Gastroesophageal sphincter (tissue), 3 donors: ENCODE results near the gene CENPM.
"Not testable (repeated sequence)": the region's sequence is repeated elsewhere in the genome, so short reads cannot be mapped to it uniquely, and the experiment has no call there.

Source experiments
- POLR2A ChIP-seq, 2 donors: fragments of 450-650 bp; IDR thresholded peaks; one replicate each; pipeline ENCODE4 v1.6.1; 2017; ENCODE audit warnings: antibody characterized with exemption in 2 of 2, mild to moderate bottlenecking in 2 of 2, moderate library complexity in 1 of 2
- TF ChIP-seq, protein P1 (sequence below), 4 experiments: fragments of 200-600 bp in 2 of 4; fragments of 450-650 bp in 2 of 4; sonication (generic) in 1 of 4; IDR thresholded peaks; one replicate each; pipeline ENCODE4 v1.5.1; 2017 to 2019; ENCODE audit warnings: antibody characterized with exemption in 4 of 4, mild to moderate bottlenecking in 2 of 4, moderate library complexity in 2 of 4

- TF ChIP-seq, protein P1, sequence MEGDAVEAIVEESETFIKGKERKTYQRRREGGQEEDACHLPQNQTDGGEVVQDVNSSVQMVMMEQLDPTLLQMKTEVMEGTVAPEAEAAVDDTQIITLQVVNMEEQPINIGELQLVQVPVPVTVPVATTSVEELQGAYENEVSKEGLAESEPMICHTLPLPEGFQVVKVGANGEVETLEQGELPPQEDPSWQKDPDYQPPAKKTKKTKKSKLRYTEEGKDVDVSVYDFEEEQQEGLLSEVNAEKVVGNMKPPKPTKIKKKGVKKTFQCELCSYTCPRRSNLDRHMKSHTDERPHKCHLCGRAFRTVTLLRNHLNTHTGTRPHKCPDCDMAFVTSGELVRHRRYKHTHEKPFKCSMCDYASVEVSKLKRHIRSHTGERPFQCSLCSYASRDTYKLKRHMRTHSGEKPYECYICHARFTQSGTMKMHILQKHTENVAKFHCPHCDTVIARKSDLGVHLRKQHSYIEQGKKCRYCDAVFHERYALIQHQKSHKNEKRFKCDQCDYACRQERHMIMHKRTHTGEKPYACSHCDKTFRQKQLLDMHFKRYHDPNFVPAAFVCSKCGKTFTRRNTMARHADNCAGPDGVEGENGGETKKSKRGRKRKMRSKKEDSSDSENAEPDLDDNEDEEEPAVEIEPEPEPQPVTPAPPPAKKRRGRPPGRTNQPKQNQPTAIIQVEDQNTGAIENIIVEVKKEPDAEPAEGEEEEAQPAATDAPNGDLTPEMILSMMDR (IDR thresholded peaks at IDR 0.05), result not testable (repeated sequence)
- TF ChIP-seq POLR2A (IDR thresholded peaks at IDR 0.05), result not testable (repeated sequence)
These were observed 2.0 kb upstream of the CENPM start for GRCh38 chr22:41948928-41949296.
